Cardiac muscle cell (in vitro differentiated cells and primary cell): ENCODE measurements around the gene GBF1. TPM values are rescaled to one million over a fixed set of nuclear protein-coding genes. Genes with fewer than 3 reads are reported as not detected.

Source experiments
- DNase-seq, 2 donors: peaks; one replicate each; pipeline versions ENCODE4 v3.0.0 to v3.0.0-alpha.2; 2010 to 2017; ENCODE audit warnings: low read depth in 1 of 2, low spot score in 1 of 2
- H3K27ac ChIP-seq: fragments of 200-600 bp; sonication (generic); 2 replicates; pipeline ENCODE4 v1.5.1; 2016
- H3K27me3 ChIP-seq: fragments of 200-600 bp; sonication (generic); 2 replicates; pipeline ENCODE4 v1.6.0; 2016; ENCODE audit warnings: control low read depth
- H3K36me3 ChIP-seq: fragments of 200-600 bp; sonication (generic); 2 replicates; pipeline ENCODE4 v1.5.1; 2016; ENCODE audit warnings: control low read depth
- H3K4me1 ChIP-seq: fragments of 200-600 bp; sonication (generic); 2 replicates; pipeline ENCODE4 v1.8.1; 2017; ENCODE audit warnings: low read depth, mild to moderate bottlenecking, mixed run types
- H3K4me3 ChIP-seq: fragments of 200-600 bp; sonication (generic); 2 replicates; pipeline ENCODE4 v1.5.1; 2016; ENCODE audit warnings: mild to moderate bottlenecking
- H3K9me3 ChIP-seq: fragments of 200-600 bp; sonication (generic); 2 replicates; pipeline ENCODE4 v1.5.1; 2017; ENCODE audit warnings: low read depth, mild to moderate bottlenecking, control low read depth
- polyA plus RNA-seq: library from polyadenylated mRNA; unstranded; fragments of >200 nt; fragmentation: Nextera tagmentation; extraction: Ambion mirVana; gene quantifications from 2 replicates; pipeline ENCODE4 v1.2.1, GENCODE V29; 2016
- total RNA-seq: library from RNA; depleted of rRNA; stranded (reverse); fragments of >200 nt; gene quantifications from 2 replicates; pipeline ENCODE4 v1.2.3, GENCODE V29; 2016
- TF ChIP-seq, protein P1 (sequence below): IDR thresholded peaks from 2 replicates; pipeline ENCODE4 v1.5.1; 2012; ENCODE audit warnings: low read depth, mild to moderate bottlenecking, low read length

GBF1 gene
- total and polyA plus RNA-seq, 2 experiments from 2014 or later = 42.1 to 75.6 TPM

DNA sequence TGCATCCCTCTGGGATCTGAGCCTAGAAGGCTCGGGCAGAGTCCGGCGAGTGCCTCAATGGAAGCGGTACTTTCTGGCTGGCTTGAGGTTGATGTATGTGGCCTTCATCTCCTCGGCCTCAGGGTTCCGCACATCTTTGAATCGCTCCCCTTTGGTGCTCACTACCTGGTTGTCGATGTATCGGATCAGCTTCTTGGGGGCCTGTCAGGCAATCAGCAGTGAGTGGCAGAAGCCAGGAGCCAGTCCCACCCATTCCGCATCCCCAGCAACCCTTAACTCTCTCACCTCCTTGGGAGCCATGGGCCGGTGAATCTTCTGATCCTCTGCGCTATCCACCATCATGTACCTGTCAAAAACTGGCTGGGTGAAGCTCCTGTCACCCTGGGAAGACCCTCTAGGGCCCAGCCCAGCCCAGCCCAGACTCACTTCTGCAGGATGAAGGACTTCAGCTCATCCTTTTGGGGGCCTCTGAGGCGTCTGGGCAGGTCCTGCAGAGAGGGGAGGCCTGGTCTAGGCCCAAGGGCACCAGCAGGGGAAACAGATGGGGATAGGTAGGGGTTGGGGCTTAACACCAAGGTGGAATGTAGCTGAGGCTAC, 178.1 kb downstream of the GBF1 start:
- H3K27ac ChIP-seq = no peak overlapping the region
- H3K4me1 ChIP-seq = peaks cover 19% of the 10 kb centered on the region
- H3K36me3 ChIP-seq = peaks cover 7% of the 10 kb centered on the region
- TF ChIP-seq, protein P1, sequence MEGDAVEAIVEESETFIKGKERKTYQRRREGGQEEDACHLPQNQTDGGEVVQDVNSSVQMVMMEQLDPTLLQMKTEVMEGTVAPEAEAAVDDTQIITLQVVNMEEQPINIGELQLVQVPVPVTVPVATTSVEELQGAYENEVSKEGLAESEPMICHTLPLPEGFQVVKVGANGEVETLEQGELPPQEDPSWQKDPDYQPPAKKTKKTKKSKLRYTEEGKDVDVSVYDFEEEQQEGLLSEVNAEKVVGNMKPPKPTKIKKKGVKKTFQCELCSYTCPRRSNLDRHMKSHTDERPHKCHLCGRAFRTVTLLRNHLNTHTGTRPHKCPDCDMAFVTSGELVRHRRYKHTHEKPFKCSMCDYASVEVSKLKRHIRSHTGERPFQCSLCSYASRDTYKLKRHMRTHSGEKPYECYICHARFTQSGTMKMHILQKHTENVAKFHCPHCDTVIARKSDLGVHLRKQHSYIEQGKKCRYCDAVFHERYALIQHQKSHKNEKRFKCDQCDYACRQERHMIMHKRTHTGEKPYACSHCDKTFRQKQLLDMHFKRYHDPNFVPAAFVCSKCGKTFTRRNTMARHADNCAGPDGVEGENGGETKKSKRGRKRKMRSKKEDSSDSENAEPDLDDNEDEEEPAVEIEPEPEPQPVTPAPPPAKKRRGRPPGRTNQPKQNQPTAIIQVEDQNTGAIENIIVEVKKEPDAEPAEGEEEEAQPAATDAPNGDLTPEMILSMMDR = no peak
- H3K9me3 ChIP-seq = no peaks in the 10 kb centered on the region
- no peak overlapping the region for H3K4me3 ChIP-seq
- no peaks in the 10 kb centered on the region for H3K27me3 ChIP-seq
- no peak for DNase-seq

GRCh38 chr10:102424145-102424544, 178.8 kb downstream of the GBF1 start:
- no peaks in the 10 kb centered on the region for H3K27me3 ChIP-seq
- DNase-seq = no peak
- H3K9me3 ChIP-seq = no peaks in the 10 kb centered on the region
- H3K4me3 ChIP-seq = no peak overlapping the region
- no peak overlapping the region for H3K27ac ChIP-seq
- peaks cover 7% of the 10 kb centered on the region for H3K36me3 ChIP-seq
- TF ChIP-seq, protein P1 = no peak
- H3K4me1 ChIP-seq = peaks cover 15% of the 10 kb centered on the region

GRCh38 chr10:102424916-102425315, 179.6 kb downstream of the GBF1 start:
- Histone ChIP-seq H3K9me3 (no peaks in the 10 kb centered on the region), H3K27me3 (no peaks in the 10 kb centered on the region), H3K4me1 (peaks cover 10% of the 10 kb centered on the region), H3K36me3 (peaks cover 7% of the 10 kb centered on the region), H3K4me3 (no peak overlapping the region), H3K27ac (no peak overlapping the region)
- TF ChIP-seq, protein P1 = no peak
- DNase-seq = no peak

DNA sequence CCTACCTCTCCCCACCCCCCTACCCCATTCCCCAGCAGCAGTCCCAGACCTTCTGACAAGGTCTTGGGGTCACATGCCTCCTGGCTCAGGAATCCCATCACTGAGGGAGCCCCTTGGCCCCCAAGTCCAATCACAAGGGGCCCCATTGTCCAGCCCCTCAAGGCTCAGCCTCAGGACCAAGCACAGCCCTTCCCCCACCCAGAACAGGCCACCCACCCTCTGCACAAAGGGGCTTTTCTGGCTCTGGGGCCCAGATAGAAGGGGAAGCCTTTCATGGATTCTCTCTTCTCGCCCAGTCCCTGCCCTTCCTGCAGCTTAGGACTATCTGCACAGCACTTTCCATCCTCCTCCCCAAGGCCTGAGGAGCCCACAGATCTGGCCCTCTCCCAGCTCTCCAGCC, 180.1 kb downstream of the GBF1 start:
- TF ChIP-seq, protein P1 = no peak
- Histone ChIP-seq H3K27ac (no peak overlapping the region), H3K36me3 (peaks cover 7% of the 10 kb centered on the region), H3K27me3 (no peaks in the 10 kb centered on the region), H3K9me3 (no peaks in the 10 kb centered on the region), H3K4me3 (no peak overlapping the region), H3K4me1 (peaks cover 7% of the 10 kb centered on the region)
- DNase-seq = no peak

DNA sequence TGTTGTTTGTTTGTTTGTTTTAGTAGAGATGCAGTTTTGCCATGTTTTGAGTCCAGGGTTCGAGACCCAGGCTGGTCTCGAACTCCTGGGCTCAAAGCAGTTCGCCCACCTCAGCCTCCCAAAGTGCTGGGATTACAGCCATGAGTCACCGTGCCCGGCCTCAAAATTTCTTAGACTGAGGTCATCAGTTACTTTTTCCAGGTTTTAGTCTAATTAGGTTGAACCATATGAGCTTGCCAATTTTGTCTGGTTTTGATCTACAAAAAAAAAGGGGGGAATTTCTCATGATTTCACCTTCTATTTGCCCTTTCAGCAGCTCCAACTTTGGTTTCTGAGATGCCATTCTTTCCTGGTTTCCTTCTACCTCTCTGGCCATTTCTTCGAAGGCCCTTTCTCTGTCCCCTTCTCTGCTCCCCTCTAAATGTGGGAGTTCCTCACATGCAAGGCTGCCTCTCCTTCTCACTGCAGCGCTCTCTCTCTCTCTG, 181.5 kb downstream of the GBF1 start:
- TF ChIP-seq, protein P1 = no peak
- DNase-seq = no peak
- Histone ChIP-seq H3K4me1 (peaks cover 7% of the 10 kb centered on the region), H3K27ac (no peak overlapping the region), H3K27me3 (no peaks in the 10 kb centered on the region), H3K4me3 (no peak overlapping the region), H3K36me3 (peaks cover 7% of the 10 kb centered on the region), H3K9me3 (no peaks in the 10 kb centered on the region)

DNA sequence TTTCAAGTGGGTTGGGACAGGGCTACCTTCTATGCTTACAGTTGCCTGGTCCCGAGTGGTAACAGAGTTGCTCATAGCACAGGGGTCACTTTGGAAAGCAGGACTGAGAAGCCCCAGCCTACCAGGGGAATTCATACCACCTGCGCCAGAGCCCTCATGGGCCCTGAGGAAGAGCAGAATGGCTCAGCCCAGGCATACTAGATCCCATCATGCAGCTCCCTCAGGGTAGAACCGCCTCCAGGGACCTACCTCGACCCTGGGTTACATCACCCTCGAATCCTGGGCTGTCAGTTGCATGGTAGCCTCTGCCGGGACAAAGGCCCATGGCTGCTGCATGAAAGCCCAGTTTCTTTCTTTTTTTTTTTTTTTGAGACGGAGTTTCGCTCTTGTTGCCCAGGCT, 184.1 kb downstream of the GBF1 start:
- DNase-seq = no peak
- no peaks in the 10 kb centered on the region for H3K36me3 ChIP-seq
- H3K9me3 ChIP-seq = no peaks in the 10 kb centered on the region
- H3K4me3 ChIP-seq = no peak overlapping the region
- H3K4me1 ChIP-seq = no peaks in the 10 kb centered on the region
- TF ChIP-seq, protein P1 = no peak
- no peaks in the 10 kb centered on the region for H3K27me3 ChIP-seq
- H3K27ac ChIP-seq = no peak overlapping the region
